ENCODE measurements around the gene MSI2.

GRCh38 chr17:57461082-57461481 is 204.8 kb downstream of the MSI2 start:
- TF ChIP-seq MYC (IDR thresholded peaks at IDR 0.05; ENCODE audit: low read depth, low read length) (no peak), POLR2AphosphoS5 (IDR thresholded peaks at IDR 0.05; ENCODE audit: insufficient read depth, low read depth, low read length) (no peak)

Data from endothelial cell of umbilical vein (primary cell).